Body of pancreas (tissue), 4 donors: Measurements from ENCODE around the gene SPAG6. TPM values are rescaled to one million over a fixed set of nuclear protein-coding genes. Genes with fewer than 3 reads are reported as not detected.
A peak's percentile ranks its signal among the peaks of the same experiment; 100 is the strongest.

Experiments
- ATAC-seq: fragments of 150-250 bp; one replicate; pipeline ENCODE4 v1.9.1; 2016
- DNase-seq, 4 donors: peaks; one replicate each; pipeline ENCODE4 v3.0.0-alpha.2; 2019
- H3K27ac ChIP-seq, 4 donors: fragments of 200-600 bp; sonication (generic); 1 replicate in 3 of 4; 2 replicates in 1 of 4; pipeline versions ENCODE4 v1.5.1 to v1.6.1; 2016 to 2019; ENCODE audit warnings: mild to moderate bottlenecking in 1 of 4, mixed read lengths in 1 of 4, moderate library complexity in 1 of 4
- H3K27me3 ChIP-seq, 2 donors: fragments of 200-600 bp; sonication (generic); one replicate each; pipeline ENCODE4 v1.6.0; 2016; ENCODE audit warnings: mild to moderate bottlenecking in 1 of 2
- H3K36me3 ChIP-seq, 2 donors: fragments of 200-600 bp; sonication (generic); replicated peaks in 1 of 2; 2 replicates each; pipeline ENCODE4 v1.5.1; 2016; ENCODE audit warnings: low read depth in 2 of 2; ENCODE audit not compliant: insufficient read depth in 1 of 2
- H3K4me1 ChIP-seq: fragments of 200-600 bp; sonication (generic); one replicate; pipeline ENCODE4 v1.6.0; 2016
- H3K4me3 ChIP-seq, 2 donors: fragments of 200-600 bp; sonication (generic); 1 replicate in 1 of 2; 2 replicates in 1 of 2; pipeline ENCODE4 v1.5.1; 2016 to 2019
- H3K9me3 ChIP-seq, 3 donors: fragments of 200-600 bp; sonication (generic); 1 replicate in 2 of 3; 2 replicates in 1 of 3; pipeline ENCODE4 v1.5.1; 2016
- CTCF ChIP-seq, 7 experiments: fragments of 450-650 bp in 4 of 7; fragments of 200-600 bp in 3 of 7; sonication (generic) in 3 of 7; IDR thresholded peaks; one replicate each; pipeline ENCODE4 v1.5.1; 2016 to 2019; ENCODE audit warnings: antibody characterized with exemption in 7 of 7
- POLR2A ChIP-seq, 3 donors: fragments of 450-650 bp; IDR thresholded peaks; one replicate each; pipeline ENCODE4 v1.6.1; 2016; ENCODE audit warnings: antibody characterized with exemption in 3 of 3, mild to moderate bottlenecking in 2 of 3
- WGBS, 2 donors: methylation state at CpG; one replicate each; pipeline ENCODE4 v1.1.5; 2017; 5-methylcytosine and 5-hydroxymethylcytosine counted together
- intact Hi-C: fragments of 100-400 bp; cut with DNase I; formaldehyde crosslinking; loops from one replicate; pipeline ENCODE4 v1.15.1; 2023
- total RNA-seq, 2 donors: library from RNA; depleted of rRNA; stranded (reverse); fragments of >200 nt; gene quantifications; one replicate each; pipeline ENCODE4 v1.1.0, GENCODE V29; 2016

The SPAG6 gene
- total RNA-seq, 2 donors from 2014 or later = 0.26 TPM; not detected in 1

- no peaks in the 10 kb centered on the region for H3K36me3 ChIP-seq
- no peaks in the 10 kb centered on the region for H3K27me3 ChIP-seq
- WGBS, 2 donors = 54 to 58% methylated on average over 3 of the region's 3 CpGs
- no peaks in the 10 kb centered on the region for H3K9me3 ChIP-seq
- H3K27ac ChIP-seq = no peak overlapping the region
- TF ChIP-seq POLR2A (IDR thresholded peaks at IDR 0.05) (no peak), CTCF (IDR thresholded peaks at IDR 0.05) (no peak)
- no peak overlapping the region for H3K4me3 ChIP-seq
- DNase-seq (no peak), ATAC-seq (no peak)
- intact Hi-C loops = no loop called here
- H3K4me1 ChIP-seq = no peaks in the 10 kb centered on the region
Observed at GRCh38 chr10:22429146-22429545, 83.8 kb downstream of the SPAG6 start.

GRCh38 chr10:22429981-22430421, 84.7 kb downstream of the SPAG6 start:
- DNase-seq (no peak), ATAC-seq (no peak)
- TF ChIP-seq CTCF (IDR thresholded peaks at IDR 0.05) (no peak), POLR2A (IDR thresholded peaks at IDR 0.05) (no peak)
- H3K36me3 ChIP-seq = no peaks in the 10 kb centered on the region
- H3K4me1 ChIP-seq = no peaks in the 10 kb centered on the region
- H3K27ac ChIP-seq = no peak overlapping the region
- intact Hi-C loops = no loop called here
- H3K4me3 ChIP-seq = no peak overlapping the region
- no peaks in the 10 kb centered on the region for H3K27me3 ChIP-seq
- no peaks in the 10 kb centered on the region for H3K9me3 ChIP-seq
- WGBS, 2 donors = 73 to 77% methylated on average over 8 of the region's 8 CpGs

- no peak for ATAC-seq
- Histone ChIP-seq H3K36me3 (no peaks in the 10 kb centered on the region), H3K27me3 (no peaks in the 10 kb centered on the region), H3K4me1 (peaks cover 16% of the 10 kb centered on the region), H3K4me3 (no peak overlapping the region), H3K9me3 (no peaks in the 10 kb centered on the region), H3K27ac (no peak overlapping the region)
- intact Hi-C loops = no loop called here
- no peak for DNase-seq
- TF ChIP-seq POLR2A (IDR thresholded peaks at IDR 0.05) (no peak), CTCF (IDR thresholded peaks at IDR 0.05) (no peak)
- 34 to 37% methylated on average over 2 of the region's 2 CpGs for WGBS, 2 donors
Observed at GRCh38 chr10:22433875-22434274, 88.6 kb downstream of the SPAG6 start.

GRCh38 chr10:22434521-22434920, 89.2 kb downstream of the SPAG6 start:
- Histone ChIP-seq H3K36me3 (no peaks in the 10 kb centered on the region), H3K4me1 (peaks cover 16% of the 10 kb centered on the region), H3K9me3 (no peaks in the 10 kb centered on the region), H3K27me3 (no peaks in the 10 kb centered on the region), H3K27ac (no peak overlapping the region), H3K4me3 (no peak overlapping the region)
- no peak for ATAC-seq
- no peak for TF ChIP-seq CTCF (IDR thresholded peaks at IDR 0.05)
- no peak for TF ChIP-seq POLR2A (IDR thresholded peaks at IDR 0.05)
- intact Hi-C loops = no loop called here
- no peak for DNase-seq
- 67 to 76% methylated on average over 2 of the region's 2 CpGs for WGBS, 2 donors

GRCh38 chr10:22435650-22436049, 90.4 kb downstream of the SPAG6 start:
- no peaks in the 10 kb centered on the region for H3K9me3 ChIP-seq
- intact Hi-C loops = no loop called here
- no peaks in the 10 kb centered on the region for H3K27me3 ChIP-seq
- DNase-seq (peak in 1 of 4 donors; percentile 13), ATAC-seq (no peak)
- H3K27ac ChIP-seq = no peak overlapping the region
- TF ChIP-seq CTCF (IDR thresholded peaks at IDR 0.05) (no peak), POLR2A (IDR thresholded peaks at IDR 0.05) (no peak)
- 90 to 96% methylated on average over 10 of the region's 10 CpGs for WGBS, 2 donors
- H3K4me3 ChIP-seq = no peak overlapping the region
- peaks cover 16% of the 10 kb centered on the region for H3K4me1 ChIP-seq
- no peaks in the 10 kb centered on the region for H3K36me3 ChIP-seq
